HCT116 (cell line): Measurements from ENCODE around the gene CEP57. TPM values are rescaled to one million over a fixed set of nuclear protein-coding genes. Genes with fewer than 3 reads are reported as not detected.
"Not testable (repeated sequence)": the region's sequence is repeated elsewhere in the genome, so short reads cannot be mapped to it uniquely, and the experiment has no call there.

Experiments
- ATAC-seq: fragments of 200-7000 bp; cut with Tn5 transposase; 2 replicates; pipeline ENCODE4 v1.9.1; 2020; ENCODE audit warnings: mild to moderate bottlenecking, moderate library complexity
- BruUV-seq: library from RNA; stranded (reverse); fragments of 400-500 nt; replicated peaks from 2 replicates; lab custom pipeline; 2021; lab: Mats Ljungman, UMichigan
- CTCF ChIA-PET: fragments of 300-600 bp; sonication (Branson Sonifier 250); formaldehyde crosslinking; loops from one replicate; lab custom pipeline; 2021; ENCODE audit warnings: antibody characterized with exemption; lab: Charles Lee
- POLR2A ChIA-PET: fragments of 300-600, 350-600 bp; sonication (Branson Sonifier 250); formaldehyde crosslinking; loops from one replicate; lab custom pipeline; 2021; ENCODE audit warnings: antibody characterized with exemption; lab: Charles Lee
- RAD21 ChIA-PET, 2 experiments: fragments of 300-600 bp; sonication (Branson Sonifier 250); formaldehyde crosslinking; loops; one replicate each; lab custom pipeline; 2023; ENCODE audit warnings: low total read pairs in 2 of 2; ENCODE audit not compliant: uncharacterized antibody in 2 of 2, unreplicated experiment in 2 of 2, low non-redundant PET in 1 of 2; lab: Charles Lee
- DNase-seq: peaks from one replicate; pipeline ENCODE4 v3.0.0-alpha.2; 2010; ENCODE audit warnings: low read depth, low spot score
- H2AFZ ChIP-seq: fragments of 200-600 bp; shearing (Covaris generic), sonication (generic); 2 replicates; pipeline ENCODE4 v1.6.1; 2017; ENCODE audit warnings: low read depth, mixed run types, mixed read lengths, antibody characterized with exemption, low read length; ENCODE audit not compliant: poor library complexity, severe bottlenecking
- H3K27ac ChIP-seq: 2 replicates; pipeline ENCODE4 v1.5.1; 2012; ENCODE audit warnings: low read depth, low read length
- H3K27me3 ChIP-seq: fragments of 200-600 bp; sonication (generic); 2 replicates; pipeline ENCODE4 v1.6.1; 2016; ENCODE audit warnings: mixed run types, low read length, mixed read lengths; ENCODE audit not compliant: insufficient read depth
- H3K36me3 ChIP-seq, 2 experiments: fragments of 200-500 bp in 1 of 2; fragments of 200-600 bp in 1 of 2; sonication (Bioruptor generic) in 1 of 2; sonication (generic) in 1 of 2; 2 replicates each; pipeline versions ENCODE4 v1.5.1 to v1.6.1; 2014 to 2016; ENCODE audit warnings: low read length in 2 of 2, inconsistent platforms in 1 of 2, mixed read lengths in 1 of 2, mixed run types in 1 of 2; ENCODE audit not compliant: insufficient read depth in 2 of 2, control insufficient read depth in 1 of 2
- H3K4me1 ChIP-seq, 2 experiments: fragments of 200-600 bp in 1 of 2; sonication (generic) in 1 of 2; 2 replicates each; pipeline versions ENCODE4 v1.5.1 to v1.6.1; 2012 to 2017; ENCODE audit warnings: low read length in 2 of 2, inconsistent platforms in 1 of 2, mild to moderate bottlenecking in 1 of 2, mixed read lengths in 1 of 2, mixed run types in 1 of 2, moderate library complexity in 1 of 2; ENCODE audit not compliant: insufficient read depth in 2 of 2, control insufficient read depth in 1 of 2
- H3K4me2 ChIP-seq: fragments of 200-600 bp; sonication (generic); 2 replicates; pipeline ENCODE4 v1.6.1; 2017; ENCODE audit warnings: mixed run types, low read length, mixed read lengths
- H3K4me3 ChIP-seq, 2 experiments: fragments of 200-600 bp in 1 of 2; sonication (generic) in 1 of 2; replicated peaks in 1 of 2; 2 replicates each; pipeline ENCODE4 v1.5.1; 2011 to 2016; ENCODE audit warnings: low read length in 2 of 2, control low read depth in 1 of 2, low read depth in 1 of 2, mild to moderate bottlenecking in 1 of 2, mixed read lengths in 1 of 2, mixed run types in 1 of 2
- H3K79me2 ChIP-seq: fragments of 200-600 bp; sonication (generic); 2 replicates; pipeline ENCODE4 v1.6.1; 2017; ENCODE audit warnings: mild to moderate bottlenecking, mixed run types, low read length, moderate library complexity, mixed read lengths; ENCODE audit not compliant: insufficient read depth
- H3K9ac ChIP-seq: fragments of 200-600 bp; sonication (generic); 2 replicates; pipeline ENCODE4 v1.6.1; 2016; ENCODE audit warnings: low read length, mixed read lengths
- H3K9me2 ChIP-seq: fragments of 200-600 bp; sonication (generic), shearing (Covaris generic); 2 replicates; pipeline ENCODE4 v1.6.1; 2017; ENCODE audit warnings: mixed run types, mild to moderate bottlenecking, moderate library complexity; ENCODE audit not compliant: insufficient read depth
- H3K9me3 ChIP-seq, 2 experiments: fragments of 200-500 bp in 1 of 2; fragments of 200-600 bp in 1 of 2; sonication (Bioruptor generic) in 1 of 2; sonication (generic) in 1 of 2; 2 replicates each; pipeline ENCODE4 v1.6.1; 2014 to 2017; ENCODE audit warnings: low read length in 2 of 2, mixed read lengths in 2 of 2, inconsistent platforms in 1 of 2, low read depth in 1 of 2, mild to moderate bottlenecking in 1 of 2, mixed run types in 1 of 2, moderate library complexity in 1 of 2; ENCODE audit not compliant: control insufficient read depth in 1 of 2, insufficient read depth in 1 of 2
- H4K20me1 ChIP-seq: fragments of 200-600 bp; sonication (generic), shearing (Covaris generic); 2 replicates; pipeline ENCODE4 v1.6.1; 2017; ENCODE audit warnings: mixed run types, mild to moderate bottlenecking, moderate library complexity; ENCODE audit not compliant: insufficient read depth
- CBX3 ChIP-seq: IDR thresholded peaks from 2 replicates; pipeline ENCODE4 v1.6.1; 2012; ENCODE audit warnings: low read depth
- EGR1 ChIP-seq: IDR thresholded peaks from 2 replicates; pipeline ENCODE4 v1.6.1; 2012; ENCODE audit warnings: low read depth
- EZH2 ChIP-seq: fragments of 200-600 bp; sonication (generic); IDR thresholded peaks from 2 replicates; pipeline ENCODE4 v1.6.1; 2017; ENCODE audit warnings: antibody characterized with exemption, mixed run types
- EZH2phosphoT487 ChIP-seq: fragments of 200-600 bp; IDR thresholded peaks from 2 replicates; pipeline ENCODE4 v1.6.1; 2018; ENCODE audit warnings: antibody characterized with exemption, borderline replicate concordance
- FOSL1 ChIP-seq: IDR thresholded peaks from 2 replicates; pipeline ENCODE4 v1.6.1; 2012; ENCODE audit warnings: low read depth
- JUND ChIP-seq: IDR thresholded peaks from 2 replicates; pipeline ENCODE4 v1.6.1; 2012
- POLR2A ChIP-seq: IDR thresholded peaks from 2 replicates; pipeline ENCODE4 v1.7.0; 2011; ENCODE audit warnings: borderline replicate concordance; ENCODE audit not compliant: insufficient read depth, insufficient read length; ENCODE audit errors: extremely low read depth
- POLR2AphosphoS5 ChIP-seq: IDR thresholded peaks from 2 replicates; pipeline ENCODE4 v1.6.1; 2011; ENCODE audit warnings: mild to moderate bottlenecking, low read depth, low read length, moderate library complexity
- RAD21 ChIP-seq: IDR thresholded peaks from 2 replicates; pipeline ENCODE4 v1.6.1; 2012; ENCODE audit warnings: low read depth, mild to moderate bottlenecking
- SIN3A ChIP-seq: IDR thresholded peaks from 2 replicates; pipeline ENCODE4 v1.6.1; 2012; ENCODE audit warnings: low read depth
- SRF ChIP-seq: IDR thresholded peaks from 2 replicates; pipeline ENCODE4 v1.6.1; 2012; ENCODE audit warnings: low read depth
- ZFX ChIP-seq: fragments of 450-650 bp; IDR thresholded peaks from 2 replicates; pipeline ENCODE4 v1.6.1; 2017
- intact Hi-C: fragments of 100-400 bp; cut with micrococcal nuclease; formaldehyde crosslinking; loops from 2 replicates; pipeline ENCODE4 v1.10.0; 2022
- total RNA-seq: library from RNA; stranded (reverse); gene quantifications from one replicate; pipeline ENCODE4 v1.2.1, GENCODE V29; 2021; ENCODE audit not compliant: unreplicated experiment
- TF ChIP-seq, protein P1 (sequence below): IDR thresholded peaks from 2 replicates; pipeline ENCODE4 v1.6.1; 2012; ENCODE audit warnings: low read depth

CEP57 gene
- total RNA-seq, 1 experiment from 2014 or later, result 43.3 TPM

DNA sequence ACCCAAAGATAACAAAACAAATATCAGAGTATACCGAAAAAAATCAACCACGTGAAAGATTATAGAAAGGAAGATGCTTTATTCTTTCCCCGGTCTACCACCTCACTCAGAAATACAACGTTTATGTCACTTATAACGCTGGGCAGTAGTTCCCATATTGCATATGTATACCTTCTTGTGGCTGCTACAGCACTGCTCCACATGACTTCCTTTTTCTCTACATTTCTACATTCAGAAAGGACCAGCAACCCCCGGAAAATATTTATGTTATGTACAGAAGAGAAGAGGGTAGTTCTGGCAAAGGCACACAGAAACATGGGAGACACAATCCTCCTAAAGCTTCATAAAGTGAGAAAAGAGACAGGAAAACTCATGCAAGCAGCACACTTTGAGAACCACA is 76.8 kb downstream of the CEP57 start:
- POLR2A ChIA-PET, result no interaction called here
- Histone ChIP-seq H3K27ac (no peak overlapping the region), H4K20me1 (no peaks in the 10 kb centered on the region), H3K79me2 (no peaks in the 10 kb centered on the region), H3K4me1 (no peaks in the 10 kb centered on the region), H3K9me2 (no peaks in the 10 kb centered on the region), H3K9ac (no peak overlapping the region), H3K27me3 (no peaks in the 10 kb centered on the region), H2AFZ (no peak overlapping the region), H3K9me3 (no peaks in the 10 kb centered on the region), H3K4me2 (no peak overlapping the region), H3K4me3 (no peak overlapping the region), H3K36me3 (no peaks in the 10 kb centered on the region)
- no peak for TF ChIP-seq FOSL1
- TF ChIP-seq RAD21, result no peak
- BruUV-seq, result no TSS peak
- RAD21 ChIA-PET, result no interaction called here
- intact Hi-C loops, result no loop called here
- no peak for DNase-seq
- ATAC-seq, result no peak
- CTCF ChIA-PET, result no interaction called here

DNA sequence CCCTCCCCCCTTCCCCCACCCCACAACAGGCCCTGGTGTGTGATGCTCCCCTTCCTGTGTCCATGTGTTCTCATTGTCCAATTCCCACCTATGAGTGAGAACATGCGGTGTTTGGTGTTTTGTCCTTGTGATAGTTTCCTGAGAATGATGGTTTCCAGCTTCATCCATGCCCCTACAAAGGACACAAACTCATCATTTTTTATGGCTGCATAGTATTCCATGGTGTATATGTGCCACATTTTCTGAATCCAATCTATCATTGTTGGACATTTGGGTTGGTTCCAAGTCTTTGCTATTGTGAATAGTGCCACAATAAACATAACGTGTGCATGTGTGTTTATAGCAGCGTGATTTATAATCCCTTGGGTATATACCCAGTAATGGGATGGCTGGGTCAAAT is 80.6 kb downstream of the CEP57 start:
- intact Hi-C loops, BruUV-seq, DNase-seq, H2AFZ ChIP-seq, H3K4me1 ChIP-seq, H3K79me2 ChIP-seq, ATAC-seq, H3K36me3 ChIP-seq, H3K4me3 ChIP-seq, H3K27ac ChIP-seq, H3K27me3 ChIP-seq, POLR2A ChIA-PET, H3K4me2 ChIP-seq, H3K9me3 ChIP-seq, RAD21 ChIA-PET, H3K9me2 ChIP-seq, H4K20me1 ChIP-seq, CTCF ChIA-PET, H3K9ac ChIP-seq: not testable (repeated sequence)

DNA sequence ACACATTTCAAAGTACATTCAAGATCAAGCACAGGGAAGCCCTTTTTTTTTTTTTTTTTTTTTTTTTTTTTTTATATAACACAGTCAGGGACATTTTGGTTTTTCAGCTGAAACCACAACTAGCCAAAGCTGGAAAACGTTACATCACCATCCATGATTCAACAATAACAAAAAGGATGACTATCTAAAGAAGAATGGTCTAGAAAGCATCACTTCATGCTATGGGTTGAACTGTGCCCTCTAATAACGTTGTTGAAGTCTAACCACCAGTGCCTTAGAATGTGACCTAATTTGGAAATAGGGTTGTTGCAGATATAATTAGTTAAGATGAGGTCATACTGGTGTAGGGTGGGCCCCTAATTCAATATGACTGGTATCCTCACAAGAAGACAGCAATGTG is 87.0 kb downstream of the CEP57 start:
- no peaks in the 10 kb centered on the region for H3K36me3 ChIP-seq
- no peaks in the 10 kb centered on the region for H3K9me3 ChIP-seq
- H3K4me1 ChIP-seq, result no peaks in the 10 kb centered on the region
- H3K9ac ChIP-seq, result no peak overlapping the region
- no peak overlapping the region for H3K4me3 ChIP-seq
- no peak overlapping the region for H3K27ac ChIP-seq
- no peaks in the 10 kb centered on the region for H4K20me1 ChIP-seq
- CTCF ChIA-PET, result no interaction called here
- H3K27me3 ChIP-seq, result no peaks in the 10 kb centered on the region
- no peaks in the 10 kb centered on the region; the same call in 1 of the 2 replicates for H3K79me2 ChIP-seq
- RAD21 ChIA-PET, result no interaction called here
- BruUV-seq, result no TSS peak
- no peak for TF ChIP-seq EZH2phosphoT487
- no peak for TF ChIP-seq EZH2
- TF ChIP-seq ZFX, result no peak
- TF ChIP-seq RAD21, result no peak
- TF ChIP-seq, protein P1, sequence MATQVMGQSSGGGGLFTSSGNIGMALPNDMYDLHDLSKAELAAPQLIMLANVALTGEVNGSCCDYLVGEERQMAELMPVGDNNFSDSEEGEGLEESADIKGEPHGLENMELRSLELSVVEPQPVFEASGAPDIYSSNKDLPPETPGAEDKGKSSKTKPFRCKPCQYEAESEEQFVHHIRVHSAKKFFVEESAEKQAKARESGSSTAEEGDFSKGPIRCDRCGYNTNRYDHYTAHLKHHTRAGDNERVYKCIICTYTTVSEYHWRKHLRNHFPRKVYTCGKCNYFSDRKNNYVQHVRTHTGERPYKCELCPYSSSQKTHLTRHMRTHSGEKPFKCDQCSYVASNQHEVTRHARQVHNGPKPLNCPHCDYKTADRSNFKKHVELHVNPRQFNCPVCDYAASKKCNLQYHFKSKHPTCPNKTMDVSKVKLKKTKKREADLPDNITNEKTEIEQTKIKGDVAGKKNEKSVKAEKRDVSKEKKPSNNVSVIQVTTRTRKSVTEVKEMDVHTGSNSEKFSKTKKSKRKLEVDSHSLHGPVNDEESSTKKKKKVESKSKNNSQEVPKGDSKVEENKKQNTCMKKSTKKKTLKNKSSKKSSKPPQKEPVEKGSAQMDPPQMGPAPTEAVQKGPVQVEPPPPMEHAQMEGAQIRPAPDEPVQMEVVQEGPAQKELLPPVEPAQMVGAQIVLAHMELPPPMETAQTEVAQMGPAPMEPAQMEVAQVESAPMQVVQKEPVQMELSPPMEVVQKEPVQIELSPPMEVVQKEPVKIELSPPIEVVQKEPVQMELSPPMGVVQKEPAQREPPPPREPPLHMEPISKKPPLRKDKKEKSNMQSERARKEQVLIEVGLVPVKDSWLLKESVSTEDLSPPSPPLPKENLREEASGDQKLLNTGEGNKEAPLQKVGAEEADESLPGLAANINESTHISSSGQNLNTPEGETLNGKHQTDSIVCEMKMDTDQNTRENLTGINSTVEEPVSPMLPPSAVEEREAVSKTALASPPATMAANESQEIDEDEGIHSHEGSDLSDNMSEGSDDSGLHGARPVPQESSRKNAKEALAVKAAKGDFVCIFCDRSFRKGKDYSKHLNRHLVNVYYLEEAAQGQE, result no peak
- no peak for TF ChIP-seq POLR2A
- TF ChIP-seq POLR2AphosphoS5, result no peak
- TF ChIP-seq SRF, result no peak
- TF ChIP-seq EGR1, result no peak
- TF ChIP-seq SIN3A, result no peak
- TF ChIP-seq CBX3, result no peak
- TF ChIP-seq JUND, result no peak
- POLR2A ChIA-PET, result interaction anchor here (0.6 kb wide), 1 partner anchor 138 kb away, joined by 3 read pairs; no protein-coding TSS in a partner anchor
- H2AFZ ChIP-seq, result no peak overlapping the region
- no peak overlapping the region for H3K4me2 ChIP-seq
- no peak for DNase-seq
- intact Hi-C loops, result no loop called here
- H3K9me2 ChIP-seq, result no peaks in the 10 kb centered on the region
- no peak for ATAC-seq
